MM.1S (cell line): ENCODE data around the gene OVCH1.

Experiments used
- CTCF ChIP-seq: fragments of 300-600 bp; sonication (generic); IDR thresholded peaks from 2 replicates; pipeline ENCODE4 v1.5.1; 2016; ENCODE audit warnings: antibody characterized with exemption, low read length, mixed read lengths
- EZH2 ChIP-seq: fragments of 300-600 bp; sonication (generic); optimal IDR thresholded peaks from 2 replicates; pipeline ENCODE3; 2017; ENCODE audit warnings: low read depth, mild to moderate bottlenecking, antibody characterized with exemption, low read length, mixed read lengths

- TF ChIP-seq EZH2 (no peak), CTCF (no peak)
These were observed at the start of gene OVCH1 for GRCh38 chr12:29497588-29497987.
